HG03460 (cell line): Measurements from ENCODE around the gene SPINDOC.
A peak's percentile ranks its signal among the peaks of the same experiment; 100 is the strongest.
"Not testable (repeated sequence)": the region's sequence is repeated elsewhere in the genome, so short reads cannot be mapped to it uniquely, and the experiment has no call there.

Experiments
- ATAC-seq: cut with Tn5 transposase; IDR thresholded peaks from one replicate; pipeline ENCODE4 v1.9.1; 2021; ENCODE audit not compliant: unreplicated experiment

Gene SPINDOC

GRCh38 chr11:63783925-63784592 is 29.2 kb upstream of the SPINDOC start:
- ATAC-seq: no peak

DNA sequence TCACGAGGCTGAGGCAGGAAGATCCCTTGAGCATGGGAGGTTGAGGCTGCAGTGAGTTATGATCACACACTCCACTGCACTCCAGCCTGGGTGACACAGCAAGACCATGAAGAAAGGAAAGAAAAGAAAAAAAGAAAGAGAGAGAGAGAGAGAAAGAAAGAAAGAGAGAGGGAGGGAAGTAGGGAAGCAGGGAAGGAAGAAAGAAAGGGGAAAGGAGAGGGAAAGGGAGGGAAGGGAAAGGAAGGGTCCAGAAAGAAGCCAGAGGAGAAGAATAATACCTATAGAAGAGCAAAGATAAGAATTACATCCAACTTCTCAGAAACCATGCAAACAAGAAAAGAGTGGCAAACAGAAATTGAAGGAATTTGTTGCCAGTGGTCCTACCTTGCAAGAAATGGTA is 27.4 kb upstream of the SPINDOC start:
- no peak for ATAC-seq

DNA sequence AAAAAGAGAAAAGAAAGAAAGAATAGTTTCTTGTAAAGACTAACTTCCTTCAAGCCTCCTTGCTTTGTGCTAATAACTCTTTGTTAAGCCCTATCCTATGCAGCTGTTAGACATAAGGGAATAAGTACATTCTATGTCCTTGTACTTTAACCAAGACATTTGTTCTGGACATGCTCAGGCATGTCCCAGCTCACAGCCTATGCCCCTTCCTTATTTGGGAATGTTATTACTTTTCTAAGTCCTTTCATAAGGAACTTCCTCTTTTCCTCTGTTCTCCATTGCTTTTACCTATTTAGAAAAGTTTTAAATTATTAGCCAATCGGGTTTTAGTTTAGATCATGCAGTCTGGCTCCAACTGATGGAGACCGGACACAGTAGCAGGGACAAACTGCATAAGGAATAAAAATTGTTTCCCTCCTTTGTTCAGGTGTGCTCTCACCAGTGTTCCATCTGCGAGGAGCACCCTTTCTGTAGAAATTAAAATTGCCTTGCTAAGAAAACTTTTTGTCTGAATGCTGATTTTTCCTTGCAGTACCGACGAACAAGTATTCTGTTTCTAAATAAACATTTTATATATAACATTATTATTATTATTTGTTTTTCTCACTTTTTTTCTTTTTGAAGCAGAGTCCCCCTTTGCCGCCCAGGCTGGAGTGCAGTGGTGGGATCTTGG is 21.6 kb upstream of the SPINDOC start:
- ATAC-seq: no peak

DNA sequence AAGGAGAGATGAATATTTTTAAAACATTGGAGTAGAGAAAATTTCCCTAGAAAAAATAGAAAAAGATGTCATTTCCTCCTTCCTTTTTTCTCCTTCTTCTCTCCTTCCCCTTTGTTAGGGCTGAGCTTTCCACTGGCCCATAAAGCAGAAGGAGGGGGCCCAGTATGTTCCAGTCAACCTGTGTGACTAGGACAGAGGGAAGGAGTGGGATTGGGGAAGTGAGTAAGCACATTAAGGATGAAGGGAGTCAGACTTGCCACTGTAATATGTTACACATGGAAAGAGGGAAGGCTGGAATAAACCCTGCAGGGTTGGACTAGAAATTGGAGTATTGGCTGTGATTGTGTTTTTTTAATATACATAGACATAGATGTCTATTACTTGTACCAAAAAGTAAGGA is 20.1 kb upstream of the SPINDOC start:
- no peak for ATAC-seq

GRCh38 chr11:63795066-63795465 is 18.2 kb upstream of the SPINDOC start:
- ATAC-seq: no peak

GRCh38 chr11:63800921-63801320 is 12.3 kb upstream of the SPINDOC start:
- ATAC-seq: no peak

- ATAC-seq: no peak
These were observed 10.4 kb upstream of the SPINDOC start for GRCh38 chr11:63802637-63803414.

- no peak for ATAC-seq
These were observed 9.0 kb upstream of the SPINDOC start for GRCh38 chr11:63804259-63804658.

GRCh38 chr11:63805844-63806415 is 7.3 kb upstream of the SPINDOC start:
- no peak for ATAC-seq

- ATAC-seq: not testable (repeated sequence)
These were observed 2.9 kb upstream of the SPINDOC start for GRCh38 chr11:63810383-63810782.

DNA sequence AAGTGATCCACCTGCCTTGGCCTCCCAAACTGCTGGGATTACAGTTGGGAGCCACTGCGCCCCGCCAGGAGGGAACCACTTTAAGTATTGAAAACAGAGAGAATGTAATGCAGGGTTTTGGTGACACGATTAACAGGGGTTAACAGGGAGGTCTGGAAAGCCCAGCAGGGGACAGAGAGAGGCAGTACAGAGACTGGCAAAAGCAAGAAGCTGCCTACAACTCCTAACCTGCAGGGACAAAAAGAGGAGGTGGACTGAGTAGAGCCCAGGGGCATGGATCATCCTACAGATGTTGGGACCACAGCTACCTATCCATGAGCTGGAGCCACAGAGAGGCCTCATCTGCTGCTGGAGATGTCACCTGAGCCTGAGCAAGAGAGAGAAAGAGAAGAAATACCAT is 1.7 kb upstream of the SPINDOC start:
- no peak for ATAC-seq

DNA sequence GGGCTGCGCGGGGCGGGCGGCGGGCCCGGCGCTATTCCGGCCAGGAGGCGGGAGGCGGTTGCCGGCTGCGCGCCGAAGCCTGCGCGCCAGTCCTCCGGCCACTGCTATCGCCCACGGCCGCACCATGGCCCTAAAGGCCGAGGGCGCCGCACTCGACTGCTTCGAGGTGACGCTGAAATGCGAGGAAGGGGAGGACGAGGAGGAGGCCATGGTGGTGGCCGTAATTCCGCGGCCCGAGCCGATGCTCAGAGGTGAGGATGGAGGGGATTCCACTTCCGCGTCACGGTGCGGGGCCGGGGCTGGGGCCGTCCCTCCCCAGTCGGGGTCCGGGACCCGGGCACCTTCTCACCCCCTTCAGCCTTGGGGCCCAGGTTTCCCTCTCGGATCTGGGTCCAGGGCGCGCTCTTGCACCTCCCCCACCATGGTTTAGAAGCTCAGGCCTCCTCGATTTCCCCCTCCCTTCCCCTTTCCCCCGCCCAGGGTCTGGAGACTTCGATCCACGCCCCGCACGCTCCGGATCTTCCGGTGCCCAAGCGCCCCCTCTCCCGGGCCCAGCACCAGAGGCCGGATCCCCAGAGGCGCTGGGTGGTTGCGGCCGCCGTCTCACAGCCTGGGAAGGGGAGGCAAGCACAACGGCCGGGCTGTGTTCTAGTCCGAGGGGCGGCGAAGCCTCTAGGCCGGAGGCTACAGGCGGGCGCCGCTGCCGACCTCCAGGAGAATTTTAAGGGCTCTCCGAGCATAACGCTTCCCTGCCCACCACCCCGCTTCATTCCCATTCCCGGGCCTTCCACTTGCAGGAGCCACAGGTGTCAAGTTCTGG is 517 bp downstream of the SPINDOC start:
- peak; percentile 30 for ATAC-seq

DNA sequence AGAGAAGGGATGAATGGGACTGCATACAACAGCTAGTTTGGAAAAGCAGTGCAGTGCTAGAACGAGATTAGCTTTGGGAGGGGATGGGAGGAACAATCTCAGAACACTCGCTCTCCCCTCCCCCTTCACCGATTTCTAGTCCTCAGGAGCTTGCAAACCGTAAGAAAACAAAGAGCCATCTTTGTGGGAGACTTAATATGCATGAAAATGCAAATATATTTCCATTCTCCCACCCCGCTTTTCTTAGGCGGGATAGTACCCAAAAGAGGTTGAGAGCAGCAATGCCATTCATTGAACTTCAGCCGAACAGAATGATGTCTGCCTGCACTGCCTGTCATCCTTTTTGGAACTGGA is 1.1 kb downstream of the SPINDOC start:
- ATAC-seq: no peak

- no peak for ATAC-seq
These were observed 2.9 kb downstream of the SPINDOC start for GRCh38 chr11:63816166-63816565.

GRCh38 chr11:63816732-63817131 is 3.5 kb downstream of the SPINDOC start:
- ATAC-seq: no peak

DNA sequence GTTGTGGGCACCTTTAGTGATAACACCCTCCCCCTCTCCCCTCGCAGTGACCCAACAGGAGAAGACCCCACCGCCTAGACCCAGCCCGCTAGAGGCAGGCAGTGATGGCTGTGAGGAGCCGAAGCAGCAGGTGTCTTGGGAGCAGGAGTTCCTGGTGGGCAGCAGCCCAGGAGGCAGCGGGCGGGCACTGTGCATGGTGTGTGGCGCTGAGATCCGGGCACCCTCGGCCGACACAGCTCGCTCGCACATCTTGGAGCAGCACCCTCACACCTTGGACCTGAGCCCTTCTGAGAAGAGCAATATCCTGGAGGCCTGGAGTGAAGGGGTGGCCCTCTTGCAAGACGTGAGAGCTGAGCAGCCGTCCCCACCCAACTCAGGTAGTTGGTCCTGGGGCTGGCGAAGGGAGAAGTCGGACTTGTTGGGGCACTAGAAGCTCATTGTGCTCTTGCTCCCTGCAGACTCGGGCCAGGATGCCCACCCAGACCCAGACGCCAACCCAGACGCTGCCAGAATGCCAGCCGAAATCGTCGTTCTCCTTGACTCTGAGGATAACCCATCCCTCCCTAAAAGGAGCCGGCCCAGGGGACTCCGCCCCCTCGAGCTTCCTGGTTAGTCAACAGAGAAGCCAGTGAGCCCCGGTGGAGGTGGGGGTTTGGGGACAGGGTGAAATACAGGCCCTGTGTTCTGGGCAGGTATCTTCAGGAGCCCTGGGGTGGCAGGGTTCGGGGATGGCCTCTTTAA is 4.7 kb downstream of the SPINDOC start:
- no peak for ATAC-seq

- ATAC-seq: no peak
These were observed 5.4 kb downstream of the SPINDOC start for GRCh38 chr11:63818609-63819008.

DNA sequence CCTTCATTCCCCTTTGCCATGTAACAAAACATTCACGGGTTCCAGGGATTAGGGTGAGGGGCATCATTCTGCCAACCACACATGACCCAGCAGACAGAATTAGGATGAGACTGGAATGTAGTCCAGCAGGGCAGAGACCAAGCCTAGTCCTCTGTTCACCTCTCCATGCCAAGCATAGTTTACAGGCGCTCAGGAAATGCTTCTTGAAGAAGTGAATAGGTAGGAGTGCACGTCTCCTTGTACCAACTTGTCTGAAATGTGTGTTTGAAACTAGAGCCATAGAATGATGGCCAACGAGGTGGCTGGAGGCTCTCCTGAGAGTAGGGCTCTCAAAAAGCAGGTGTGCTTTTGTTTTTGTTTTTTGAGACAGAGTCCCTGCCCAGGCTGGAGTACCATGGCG is 8.2 kb downstream of the SPINDOC start:
- no peak for ATAC-seq

- ATAC-seq: no peak
These were observed 13.4 kb downstream of the SPINDOC start for GRCh38 chr11:63826471-63827190.
